ENCODE results near the gene PTPRN2. TPM values are rescaled to one million over a fixed set of nuclear protein-coding genes. Genes with fewer than 3 reads are reported as not detected.
"Not testable (repeated sequence)": the region's sequence is repeated elsewhere in the genome, so short reads cannot be mapped to it uniquely, and the experiment has no call there.

The PTPRN2 gene
- total RNA-seq, 1 donor from 2014 or later, result 15.4 TPM

DNA sequence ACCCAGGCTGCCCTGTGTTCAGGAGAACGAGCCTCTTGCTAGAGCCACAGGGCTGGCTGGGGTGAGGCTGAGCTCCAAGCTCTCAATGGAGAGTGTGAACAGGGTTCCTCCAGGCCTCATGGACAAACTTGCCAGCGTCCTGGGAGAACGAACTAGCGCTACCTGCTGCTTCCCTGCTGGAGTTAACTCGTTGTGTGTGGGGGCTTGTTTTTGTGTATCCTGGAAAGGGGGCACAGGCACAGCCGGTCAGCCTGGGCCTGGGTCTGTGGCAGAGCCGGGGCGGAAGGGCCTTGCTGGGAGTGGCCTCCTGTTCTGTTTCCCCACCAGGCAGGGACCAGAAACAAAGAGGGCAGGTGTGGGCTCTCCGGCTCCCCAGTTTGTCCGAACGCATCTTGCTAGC is 991.6 kb downstream of the PTPRN2 start:
- Mint-ChIP-seq H3K27ac (no peak overlapping the region), H3K9me3 (no peaks in the 10 kb centered on the region), H3K4me1 (ENCODE audit: unreplicated experiment) (peaks cover 9% of the 10 kb centered on the region), H3K36me3 (no peaks in the 10 kb centered on the region), H3K27me3 (peaks cover 3% of the 10 kb centered on the region), H3K4me3 (no peak overlapping the region)
- DNase-seq (ENCODE audit: extremely low spot score, unreplicated experiment), result no peak
- TF ChIP-seq, protein P1, sequence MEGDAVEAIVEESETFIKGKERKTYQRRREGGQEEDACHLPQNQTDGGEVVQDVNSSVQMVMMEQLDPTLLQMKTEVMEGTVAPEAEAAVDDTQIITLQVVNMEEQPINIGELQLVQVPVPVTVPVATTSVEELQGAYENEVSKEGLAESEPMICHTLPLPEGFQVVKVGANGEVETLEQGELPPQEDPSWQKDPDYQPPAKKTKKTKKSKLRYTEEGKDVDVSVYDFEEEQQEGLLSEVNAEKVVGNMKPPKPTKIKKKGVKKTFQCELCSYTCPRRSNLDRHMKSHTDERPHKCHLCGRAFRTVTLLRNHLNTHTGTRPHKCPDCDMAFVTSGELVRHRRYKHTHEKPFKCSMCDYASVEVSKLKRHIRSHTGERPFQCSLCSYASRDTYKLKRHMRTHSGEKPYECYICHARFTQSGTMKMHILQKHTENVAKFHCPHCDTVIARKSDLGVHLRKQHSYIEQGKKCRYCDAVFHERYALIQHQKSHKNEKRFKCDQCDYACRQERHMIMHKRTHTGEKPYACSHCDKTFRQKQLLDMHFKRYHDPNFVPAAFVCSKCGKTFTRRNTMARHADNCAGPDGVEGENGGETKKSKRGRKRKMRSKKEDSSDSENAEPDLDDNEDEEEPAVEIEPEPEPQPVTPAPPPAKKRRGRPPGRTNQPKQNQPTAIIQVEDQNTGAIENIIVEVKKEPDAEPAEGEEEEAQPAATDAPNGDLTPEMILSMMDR (conservative IDR thresholded peaks at IDR 0.05), result no peak

- Mint-ChIP-seq H3K4me1 (ENCODE audit: unreplicated experiment) (peaks cover 6% of the 10 kb centered on the region), H3K27me3 (peaks cover 3% of the 10 kb centered on the region), H3K36me3 (no peaks in the 10 kb centered on the region), H3K4me3 (no peak overlapping the region), H3K27ac (no peak overlapping the region), H3K9me3 (no peaks in the 10 kb centered on the region)
- DNase-seq (ENCODE audit: extremely low spot score, unreplicated experiment), result no peak
- TF ChIP-seq, protein P1 (conservative IDR thresholded peaks at IDR 0.05), result no peak
Measured at GRCh38 chr7:157595086-157595855, 992.4 kb downstream of the PTPRN2 start.

- no peak overlapping the region for H3K27ac Mint-ChIP-seq
- H3K9me3 Mint-ChIP-seq, result no peaks in the 10 kb centered on the region
- peaks cover 6% of the 10 kb centered on the region for H3K4me1 Mint-ChIP-seq (ENCODE audit: unreplicated experiment)
- DNase-seq (ENCODE audit: extremely low spot score, unreplicated experiment), result no peak
- no peaks in the 10 kb centered on the region for H3K36me3 Mint-ChIP-seq
- peaks cover 3% of the 10 kb centered on the region for H3K27me3 Mint-ChIP-seq
- TF ChIP-seq, protein P1 (conservative IDR thresholded peaks at IDR 0.05), result no peak
- no peak overlapping the region for H3K4me3 Mint-ChIP-seq
Measured at GRCh38 chr7:157594306-157594705, 993.3 kb downstream of the PTPRN2 start.

DNA sequence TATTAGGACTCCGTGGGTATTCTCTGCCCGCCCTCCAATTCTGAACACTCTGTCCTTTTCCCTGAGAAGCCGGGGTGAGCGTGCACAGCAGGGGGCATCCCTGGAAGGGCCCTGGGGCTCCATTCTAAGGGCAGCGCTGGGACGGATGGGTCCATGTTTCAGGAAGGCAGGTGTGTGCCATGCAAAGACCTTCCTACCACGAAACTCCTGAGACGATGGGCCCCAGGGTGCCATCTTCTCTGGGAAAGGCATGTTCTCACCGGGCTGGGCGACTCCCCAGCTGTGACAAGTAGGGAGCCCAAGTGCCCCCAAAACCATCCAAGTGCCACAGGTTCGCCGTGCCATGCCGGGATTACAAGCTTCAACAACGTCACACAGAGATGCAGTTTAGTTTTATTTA is 994.1 kb downstream of the PTPRN2 start:
- no peak overlapping the region for H3K27ac Mint-ChIP-seq
- DNase-seq (ENCODE audit: extremely low spot score, unreplicated experiment), result no peak
- no peaks in the 10 kb centered on the region for H3K36me3 Mint-ChIP-seq
- TF ChIP-seq, protein P1 (conservative IDR thresholded peaks at IDR 0.05), result no peak
- H3K4me3 Mint-ChIP-seq, result no peak overlapping the region
- peaks cover 6% of the 10 kb centered on the region for H3K4me1 Mint-ChIP-seq (ENCODE audit: unreplicated experiment)
- H3K9me3 Mint-ChIP-seq, result no peaks in the 10 kb centered on the region
- peaks cover 7% of the 10 kb centered on the region for H3K27me3 Mint-ChIP-seq

DNA sequence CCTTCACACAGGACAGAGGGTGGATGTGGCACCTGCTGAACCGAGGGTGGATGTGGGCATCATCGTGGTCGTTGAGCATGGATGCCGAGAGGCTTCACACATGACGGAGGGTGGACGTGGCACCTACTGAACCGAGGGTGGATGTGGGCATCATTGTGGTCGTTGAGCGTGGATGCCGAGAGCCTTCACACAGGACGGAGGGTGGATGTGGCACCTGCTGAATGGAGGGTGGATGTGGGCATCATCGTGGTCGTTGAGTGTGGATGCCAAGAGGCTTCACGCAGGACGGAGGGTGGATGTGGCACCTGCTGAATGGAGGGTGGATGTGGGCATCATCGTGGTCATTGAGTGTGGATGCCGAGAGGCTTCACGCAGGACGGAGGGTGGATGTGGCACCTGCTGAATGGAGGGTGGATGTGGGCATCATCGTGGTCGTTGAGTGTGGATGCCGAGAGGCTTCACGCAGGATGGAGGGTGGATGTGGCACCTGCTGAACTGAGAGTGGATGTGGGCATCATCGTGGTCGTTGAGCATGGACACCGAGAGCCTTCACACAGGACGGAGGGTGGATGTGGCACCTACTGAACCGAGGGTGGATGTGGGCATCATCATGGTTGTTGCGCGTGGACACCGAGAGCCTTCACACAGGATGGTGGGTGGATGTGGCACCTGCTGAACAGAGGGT is 994.8 kb downstream of the PTPRN2 start:
- H3K27ac Mint-ChIP-seq; H3K36me3 Mint-ChIP-seq; H3K27me3 Mint-ChIP-seq; H3K4me3 Mint-ChIP-seq; H3K4me1 Mint-ChIP-seq (ENCODE audit: unreplicated experiment); DNase-seq (ENCODE audit: extremely low spot score, unreplicated experiment); H3K9me3 Mint-ChIP-seq: not testable (repeated sequence)

DNA sequence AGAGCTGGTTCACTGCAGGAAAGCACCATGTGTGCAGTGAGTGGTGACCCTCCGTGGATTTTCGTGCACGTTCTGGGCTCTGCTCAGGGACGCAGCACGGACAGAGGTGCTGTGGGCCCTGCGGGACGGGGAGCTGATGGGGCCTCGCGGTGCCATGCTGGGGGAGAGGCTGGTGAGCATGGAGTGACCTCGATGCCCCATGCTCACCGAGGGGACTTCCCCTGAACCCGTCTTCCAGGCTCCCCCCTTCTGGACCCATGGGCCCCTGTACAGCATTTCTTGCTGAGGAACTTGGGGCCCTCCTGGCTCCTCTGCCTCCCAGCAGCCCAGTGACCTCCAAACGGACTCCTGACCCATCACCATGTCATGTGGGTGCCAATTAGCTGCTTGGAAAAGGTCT is 997.1 kb downstream of the PTPRN2 start:
- Mint-ChIP-seq H3K4me3 (no peak overlapping the region), H3K27me3 (peaks cover 7% of the 10 kb centered on the region), H3K9me3 (no peaks in the 10 kb centered on the region), H3K4me1 (ENCODE audit: unreplicated experiment) (no peaks in the 10 kb centered on the region), H3K36me3 (no peaks in the 10 kb centered on the region), H3K27ac (no peak overlapping the region)
- TF ChIP-seq, protein P1 (conservative IDR thresholded peaks at IDR 0.05), result no peak
- DNase-seq (ENCODE audit: extremely low spot score, unreplicated experiment), result no peak

Data from type B pancreatic cell (in vitro differentiated cells).